ENCODE data around the gene DUSP3.

The DUSP3 gene

DNA sequence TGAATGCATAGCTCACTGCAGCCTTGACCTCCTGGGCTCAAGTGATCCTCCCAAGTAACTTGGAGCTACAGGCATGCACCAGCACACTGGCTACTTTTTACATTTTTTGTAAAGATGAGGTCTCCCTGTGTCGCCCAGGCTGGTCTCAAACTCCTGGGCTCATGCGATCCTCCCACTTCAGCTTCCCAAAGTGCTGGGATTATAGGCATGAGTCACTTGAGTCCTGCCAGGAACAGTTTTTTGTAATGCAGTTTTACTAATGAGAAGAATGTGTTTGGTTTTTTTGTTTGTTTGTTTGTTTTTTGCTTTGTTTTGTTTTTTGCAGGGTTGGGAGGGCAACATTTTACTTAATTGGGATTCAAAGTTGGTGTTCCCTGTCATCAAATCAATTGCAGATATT, 42.4 kb downstream of the DUSP3 start:
- DNase-seq, result no peak

DNA sequence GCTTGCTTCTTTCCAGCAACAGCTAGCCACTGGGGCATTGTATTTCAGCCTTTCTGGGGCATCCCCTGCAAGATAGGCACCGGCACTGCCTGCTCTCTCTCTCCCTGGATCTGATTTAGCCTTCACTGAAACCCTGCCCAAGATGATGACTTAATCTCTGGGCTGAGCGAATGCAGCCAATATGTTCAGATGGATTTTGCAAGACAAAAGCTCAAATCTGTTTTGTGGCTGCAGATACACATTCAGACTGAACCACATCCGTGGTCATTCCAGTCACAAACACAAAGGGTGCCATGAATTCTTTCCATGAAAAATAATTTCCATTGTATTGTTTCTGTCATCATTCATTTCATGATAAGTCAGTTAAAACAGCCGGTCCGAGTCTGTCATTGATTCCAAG, 44.4 kb downstream of the DUSP3 start:
- peak in 1 of 58 donors; percentile 22 for DNase-seq

DNA sequence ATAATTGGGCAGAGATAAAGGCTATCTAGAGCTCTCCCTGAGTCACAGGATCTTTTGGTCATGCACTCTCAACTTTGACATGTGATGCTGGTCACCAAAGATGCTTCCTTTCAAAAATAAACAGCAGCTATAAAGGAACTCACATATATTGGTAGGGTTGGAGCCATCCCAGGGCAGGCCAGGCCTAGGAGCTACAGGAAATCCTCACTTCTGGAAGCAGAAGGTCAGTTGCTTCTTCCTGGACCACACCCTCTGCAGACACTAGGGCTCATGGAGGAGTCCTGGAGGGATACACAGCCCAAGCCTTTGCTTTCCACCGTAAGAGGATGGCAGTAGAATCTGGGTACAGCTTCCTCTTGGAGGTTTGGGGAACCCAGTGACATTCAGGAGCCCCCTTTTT, 44.8 kb downstream of the DUSP3 start:
- no peak for DNase-seq

DNA sequence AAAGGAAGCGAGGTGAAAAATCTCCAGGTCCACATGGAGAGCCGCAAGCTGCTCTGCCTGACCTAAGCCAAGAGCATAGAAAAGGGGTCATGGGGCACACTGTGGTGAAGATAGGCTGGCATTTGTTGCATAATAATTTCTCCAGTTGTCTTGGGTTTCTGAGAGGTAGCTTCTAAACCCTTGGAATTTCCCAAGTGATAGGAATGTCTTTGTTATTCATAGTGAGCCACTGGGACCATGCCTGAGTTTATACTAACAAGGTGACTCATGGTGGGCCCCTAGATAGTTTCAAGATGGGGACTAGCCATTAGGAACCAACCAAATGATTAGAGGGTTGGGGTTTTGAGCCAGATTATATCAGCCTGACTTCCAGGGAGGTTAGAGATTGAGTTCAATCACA, 45.8 kb downstream of the DUSP3 start:
- no peak for DNase-seq

DNA sequence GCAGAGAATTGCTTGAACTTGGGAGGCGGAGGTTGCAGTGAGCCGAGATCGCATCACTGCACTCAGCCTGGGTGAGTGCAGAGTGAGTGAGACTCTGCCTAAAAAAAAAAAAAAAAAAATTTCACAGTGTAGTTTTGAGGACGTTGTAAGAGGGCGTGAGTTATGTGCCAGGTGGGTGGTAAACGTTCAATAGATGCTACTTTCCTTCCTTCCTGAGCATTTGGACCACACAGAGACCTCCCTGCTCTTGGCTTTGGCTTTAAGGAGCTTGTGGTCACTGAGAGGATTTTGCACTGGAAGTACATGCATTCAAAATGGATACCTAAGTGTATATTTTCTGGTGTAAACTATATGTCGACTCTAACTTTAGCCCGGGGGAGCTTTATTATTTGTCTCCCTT, 50.7 kb downstream of the DUSP3 start:
- no peak for DNase-seq

DNA sequence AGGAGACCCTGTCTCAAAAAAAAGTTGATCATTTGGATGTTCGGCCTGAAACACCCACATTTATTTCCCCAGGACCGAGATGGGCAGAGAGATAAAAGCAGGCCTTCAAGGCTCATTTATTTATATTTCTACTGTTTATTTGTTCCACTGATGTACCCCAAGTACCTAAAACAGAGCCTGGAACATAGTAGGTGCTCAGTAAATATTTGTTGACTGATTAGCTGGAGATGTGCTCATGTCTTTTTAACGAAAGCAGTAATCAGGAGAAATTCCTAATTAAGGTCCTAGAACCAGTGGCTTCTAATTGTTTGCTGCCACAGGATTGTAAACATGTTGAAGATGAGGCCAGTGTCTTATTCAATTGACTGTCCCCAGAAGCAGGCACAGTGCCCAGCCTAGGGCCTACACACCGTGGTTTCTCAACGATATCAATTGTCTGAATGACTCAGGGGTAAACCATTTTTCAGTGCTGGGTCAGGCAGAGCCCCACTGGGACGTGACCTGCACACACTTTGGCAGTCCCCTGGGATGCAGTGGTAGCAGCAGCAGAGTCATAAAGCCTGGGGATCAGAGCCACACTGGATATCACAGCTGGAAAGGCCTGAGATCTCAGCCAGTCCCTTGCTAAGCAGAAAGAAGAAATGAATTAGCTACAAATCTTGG, 54.9 kb downstream of the DUSP3 start:
- no peak for DNase-seq

DNA sequence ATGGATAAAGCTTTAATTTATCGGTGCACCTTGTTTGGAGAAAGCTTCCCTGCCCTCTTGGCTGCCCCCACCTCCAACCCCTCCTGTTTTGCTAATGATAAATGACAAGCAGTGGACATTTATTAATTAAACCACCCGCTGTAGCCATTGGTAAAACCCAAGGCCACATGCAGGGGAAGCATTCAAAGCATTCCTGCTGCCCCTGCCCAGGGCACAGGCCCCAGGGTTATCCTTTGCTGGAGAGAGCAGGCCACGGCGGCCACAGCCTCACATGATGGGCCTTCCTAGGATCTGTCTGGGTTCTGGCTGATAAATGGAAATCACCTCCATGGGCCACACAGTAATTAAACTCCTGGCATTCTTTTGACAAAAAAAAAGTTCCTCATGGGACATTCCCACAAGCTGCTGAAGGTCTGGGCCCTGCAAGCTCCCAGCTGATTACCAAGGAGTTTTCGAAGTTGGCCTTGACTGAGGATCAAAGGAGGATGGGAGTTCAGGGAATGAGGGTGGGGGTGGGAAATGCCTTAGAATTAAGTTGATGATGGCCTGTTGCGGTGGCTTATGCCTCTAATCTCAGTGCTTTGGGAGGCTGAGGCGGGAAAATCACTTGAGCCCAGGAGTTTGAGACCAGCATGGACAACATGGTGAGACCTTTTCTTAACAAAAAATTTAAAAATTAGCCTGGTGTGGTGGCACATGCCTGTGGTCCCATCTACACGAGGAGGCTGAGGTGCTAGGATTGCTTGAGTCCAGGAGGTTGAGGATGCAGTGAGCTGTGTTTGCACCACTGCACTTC, 55.7 kb downstream of the DUSP3 start:
- no peak for DNase-seq

DNA sequence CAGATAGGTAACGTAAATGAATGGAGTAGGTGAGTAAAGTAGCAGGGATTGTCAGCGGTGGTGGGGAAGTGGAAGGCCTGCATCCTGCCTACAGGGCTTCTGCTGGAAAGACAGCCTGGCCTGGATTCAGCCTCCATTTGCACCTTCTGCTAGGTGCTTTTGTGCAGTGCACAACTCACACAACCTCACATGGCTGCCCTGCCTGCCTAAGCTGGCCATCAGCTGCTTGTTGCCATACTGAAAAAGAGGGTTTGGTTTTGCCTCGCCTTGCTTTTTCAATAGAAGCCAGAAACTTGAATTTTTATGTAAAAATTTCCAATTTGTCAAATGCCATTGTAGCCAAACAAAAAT, 56.5 kb downstream of the DUSP3 start:
- no peak for DNase-seq

- no peak for DNase-seq
Measured at GRCh38 chr17:43721537-43722268, 57.1 kb downstream of the DUSP3 start.

- peak in 57 of 58 donors; percentile 24 to 83 (median 71) for DNase-seq
Measured at GRCh38 chr17:43720311-43721060, 58.3 kb downstream of the DUSP3 start.

DNA sequence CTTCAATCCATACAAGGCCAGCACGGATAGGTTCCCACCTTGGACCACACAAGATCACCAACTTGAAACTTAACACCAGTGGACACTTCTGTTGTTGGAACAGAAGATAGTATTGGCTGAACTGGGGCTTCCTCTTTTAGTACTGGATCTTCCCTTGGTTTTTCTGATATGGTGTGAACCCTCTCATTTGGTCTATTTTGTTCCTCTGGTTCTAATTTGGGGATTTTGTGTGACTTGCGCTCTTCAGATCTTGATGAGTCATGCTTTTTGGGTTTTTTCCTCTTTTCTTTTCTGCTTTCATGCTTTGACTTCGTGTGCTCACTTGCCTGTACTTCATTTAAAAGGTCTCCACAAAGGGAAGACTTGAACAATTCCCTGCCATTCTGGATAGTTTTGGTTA, 59.2 kb downstream of the DUSP3 start:
- peak in 1 of 58 donors; percentile 27 for DNase-seq

DNA sequence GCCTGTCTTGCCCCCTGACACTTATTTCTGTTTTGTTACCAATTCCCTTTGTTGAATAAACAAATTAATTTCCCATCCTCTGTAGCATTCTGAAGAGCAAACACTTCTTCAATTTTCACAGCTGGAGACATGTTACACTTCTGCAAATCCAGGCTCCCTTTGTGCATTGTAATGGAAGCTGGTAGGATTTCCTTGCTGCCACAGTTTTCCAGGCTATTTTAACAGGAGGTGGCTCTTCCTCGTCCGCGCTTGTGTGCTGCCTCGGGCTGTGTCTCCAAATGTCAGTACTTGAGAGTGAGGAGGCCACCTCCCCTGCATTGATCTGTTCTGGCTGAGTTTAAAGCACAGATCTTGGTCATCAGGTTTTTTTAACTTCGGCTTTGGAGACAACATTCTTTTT, 60.2 kb downstream of the DUSP3 start:
- peak in 1 of 58 donors; percentile 1 for DNase-seq

DNA sequence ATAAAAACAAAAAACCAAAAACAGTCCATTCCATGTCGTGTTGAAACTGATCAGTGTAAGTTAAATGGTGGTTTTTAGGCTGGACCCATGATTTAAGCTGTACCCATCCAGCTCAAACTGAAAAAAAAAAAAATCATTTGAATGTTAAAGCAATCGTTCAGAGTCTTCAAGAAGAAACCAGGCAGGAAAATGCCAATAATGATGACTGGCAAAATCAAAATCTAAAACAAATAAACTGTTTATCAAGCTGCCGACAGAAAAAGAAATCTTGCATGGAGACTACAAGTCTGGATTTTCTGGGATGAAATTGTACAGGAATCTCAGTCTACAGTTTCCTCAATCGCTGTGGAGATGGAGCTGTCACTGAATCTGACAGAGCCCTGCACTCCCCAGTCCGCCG, 60.9 kb downstream of the DUSP3 start:
- DNase-seq, result no peak

Data from anterior cingulate cortex (tissue), 58 donors.